GM18498 (cell line): ENCODE data around the gene CAMK1D.
"Not testable (repeated sequence)": the region's sequence is repeated elsewhere in the genome, so short reads cannot be mapped to it uniquely, and the experiment has no call there.

ENCODE experiments used
- ATAC-seq: cut with Tn5 transposase; IDR thresholded peaks from one replicate; pipeline ENCODE4 v1.9.1; 2021; ENCODE audit warnings: mild to moderate bottlenecking, moderate library complexity; ENCODE audit not compliant: unreplicated experiment

Gene CAMK1D

DNA sequence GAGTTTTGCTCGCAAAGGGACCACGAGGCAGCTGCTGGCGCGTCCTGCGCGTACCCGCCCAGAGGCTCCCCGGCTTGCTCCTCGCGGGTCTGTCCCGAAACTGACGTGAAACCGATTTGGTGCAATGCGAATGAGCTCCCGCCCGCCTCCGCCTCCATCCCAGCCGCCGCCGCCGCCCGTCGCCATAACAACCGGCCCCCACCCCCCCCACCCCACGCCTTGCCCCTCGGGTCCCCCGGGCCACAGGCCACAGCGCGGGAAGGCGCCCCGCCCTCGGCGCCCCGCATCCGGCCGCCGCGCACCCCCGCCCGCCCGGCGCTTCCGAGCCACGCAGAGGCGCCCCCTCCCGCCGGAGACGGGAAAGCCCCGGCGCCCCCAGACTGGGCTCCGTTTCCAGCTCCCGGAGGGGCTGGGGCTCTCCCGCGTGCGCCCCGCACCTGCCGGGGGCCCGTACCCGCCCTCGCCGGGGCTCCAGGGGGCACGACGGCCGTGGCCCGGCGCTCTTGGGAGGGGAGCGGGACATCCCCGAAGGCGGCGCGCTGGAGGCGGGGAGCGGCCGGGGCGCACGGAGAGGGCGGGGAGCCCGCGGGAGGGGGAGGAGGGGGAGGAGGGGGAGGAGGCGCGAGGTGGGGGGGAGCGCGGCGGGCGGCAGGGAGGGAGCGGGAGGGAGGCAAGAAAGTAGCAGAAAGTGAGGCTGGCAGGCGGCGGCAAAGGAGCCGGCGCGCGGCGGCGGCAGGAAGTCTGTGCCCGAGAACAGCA is at the start of gene CAMK1D:
Gene CAMK1D, plus strand, starts transcription at position 678 of the 759 bp plus-strand sequence.
- peak; percentile 62 for ATAC-seq

DNA sequence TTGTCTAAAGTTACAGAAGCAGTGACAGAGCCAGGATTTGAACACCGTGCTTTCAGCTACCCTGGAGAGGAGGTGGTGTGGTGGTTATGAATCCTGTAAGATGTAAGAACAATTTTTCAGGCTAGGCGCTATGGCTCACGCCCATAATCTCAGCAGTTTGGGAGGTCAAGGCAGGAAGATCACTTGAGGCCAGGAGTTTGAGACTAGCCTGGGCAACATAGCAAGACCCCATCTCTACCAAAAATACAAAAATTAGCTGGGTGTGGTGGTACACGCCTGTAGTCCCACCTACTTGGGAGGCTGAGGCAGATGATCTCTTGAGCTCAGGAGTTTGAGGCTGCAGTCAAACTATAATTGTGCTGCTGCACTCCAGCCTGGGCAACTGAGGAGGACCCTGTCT is 48.3 kb upstream of the CAMK1D start:
- ATAC-seq = not testable (repeated sequence)

DNA sequence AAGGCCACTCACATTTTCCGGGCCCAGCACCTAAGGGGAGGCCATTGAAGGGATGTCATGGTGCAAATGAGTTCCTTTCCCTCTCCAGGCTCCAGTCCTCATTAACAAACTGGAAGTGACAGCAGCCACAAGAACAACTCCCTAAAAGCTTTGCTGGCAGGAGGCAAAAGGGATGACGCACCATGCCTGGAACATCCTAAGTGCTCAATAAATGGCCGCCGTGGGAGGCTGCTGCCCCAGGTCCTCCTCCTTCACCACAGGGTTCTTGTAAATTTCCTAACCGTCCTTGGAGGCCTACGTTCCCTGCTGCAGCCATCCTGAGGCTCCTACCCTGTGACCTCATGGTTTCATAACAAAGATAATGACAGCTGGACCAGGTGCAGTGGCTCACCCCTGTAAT is 41.3 kb upstream of the CAMK1D start:
- no peak for ATAC-seq

DNA sequence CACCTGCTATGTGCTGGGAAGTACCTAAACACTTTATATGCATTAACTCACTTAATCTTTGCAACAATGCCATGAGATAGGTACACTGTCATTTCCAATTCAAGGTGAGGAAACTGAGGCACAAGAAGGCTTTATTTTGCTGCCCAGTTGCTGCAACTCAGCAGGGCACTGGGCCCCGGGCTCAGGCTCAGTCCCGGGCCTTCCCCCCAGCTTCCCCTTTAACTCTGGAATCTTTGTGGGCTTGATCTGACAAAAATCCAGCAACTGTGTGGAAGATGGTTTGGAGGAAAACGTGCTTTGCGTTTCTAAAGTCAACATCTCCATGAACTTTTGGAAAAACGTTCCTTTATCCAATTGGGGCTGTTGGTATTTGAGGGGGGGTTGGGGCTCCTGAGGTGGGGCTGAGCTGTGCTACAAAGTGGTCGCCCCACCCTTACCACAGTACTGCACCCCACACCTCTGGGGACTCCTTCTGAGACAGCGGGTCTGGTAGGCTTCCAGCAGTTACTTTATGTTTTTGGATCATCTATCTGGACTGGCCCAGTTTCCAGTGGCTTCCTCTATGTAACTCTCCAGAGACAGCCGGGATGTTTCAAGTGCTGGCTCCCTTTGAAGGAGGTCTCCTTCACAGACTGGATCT is 40.5 kb upstream of the CAMK1D start:
- no peak for ATAC-seq

DNA sequence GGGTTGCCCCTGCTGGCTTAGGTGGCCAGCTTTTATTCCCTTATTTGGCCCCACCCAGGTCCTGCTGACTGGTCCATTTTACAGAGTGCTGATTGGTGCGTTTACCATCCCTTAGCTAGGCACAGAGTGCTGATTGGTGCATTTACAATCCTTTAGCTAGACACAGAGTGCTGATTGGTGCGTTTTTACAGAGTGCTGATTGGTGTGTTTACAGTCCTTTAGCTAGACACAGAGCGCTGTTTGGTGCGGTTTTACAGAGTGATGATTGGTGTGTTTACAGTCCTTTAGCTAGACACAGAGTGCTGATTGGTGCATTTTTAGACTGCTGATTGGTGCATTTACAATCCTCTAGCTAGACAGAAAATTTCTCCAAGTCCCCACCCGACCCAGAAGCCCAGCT is 39.6 kb upstream of the CAMK1D start:
- not testable (repeated sequence) for ATAC-seq

DNA sequence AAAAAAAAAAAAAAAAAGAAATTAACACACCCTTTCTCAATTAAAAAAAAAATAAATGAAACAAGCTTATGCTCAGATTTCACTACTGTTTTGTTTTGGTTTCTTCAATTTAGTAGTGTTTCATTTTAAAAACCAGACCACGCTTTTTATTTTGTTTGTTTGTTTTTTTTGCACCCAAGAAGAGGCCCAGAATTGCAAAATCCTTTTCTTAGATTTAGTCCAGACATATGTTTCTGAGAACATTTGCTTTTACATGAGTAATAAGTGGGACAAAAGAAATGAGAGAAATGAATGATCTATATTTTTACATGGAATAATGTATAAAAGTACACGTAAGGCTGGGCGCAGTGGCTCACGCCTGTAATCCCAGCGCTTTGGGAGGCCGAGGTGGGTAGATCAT is 34.5 kb upstream of the CAMK1D start:
- no peak for ATAC-seq

DNA sequence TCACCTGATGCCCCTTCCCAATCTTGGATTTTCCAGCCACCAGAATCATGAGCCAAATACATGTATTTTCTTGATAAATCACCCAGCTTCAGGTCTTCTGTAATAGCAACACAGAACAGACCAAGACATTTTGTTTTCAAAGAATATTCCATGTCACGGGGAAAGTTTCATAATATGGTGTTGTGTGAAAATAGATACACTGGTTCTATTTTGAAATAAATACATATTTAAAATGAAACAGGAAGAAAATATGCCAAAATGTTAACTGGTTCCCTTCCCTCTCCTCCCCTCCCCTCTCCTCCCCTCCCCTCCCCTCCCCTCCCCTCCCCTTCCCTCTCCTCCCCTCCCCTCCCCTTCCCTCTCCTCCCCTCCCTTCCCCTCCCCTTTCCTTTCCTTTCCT is 30.3 kb upstream of the CAMK1D start:
- ATAC-seq = no peak

DNA sequence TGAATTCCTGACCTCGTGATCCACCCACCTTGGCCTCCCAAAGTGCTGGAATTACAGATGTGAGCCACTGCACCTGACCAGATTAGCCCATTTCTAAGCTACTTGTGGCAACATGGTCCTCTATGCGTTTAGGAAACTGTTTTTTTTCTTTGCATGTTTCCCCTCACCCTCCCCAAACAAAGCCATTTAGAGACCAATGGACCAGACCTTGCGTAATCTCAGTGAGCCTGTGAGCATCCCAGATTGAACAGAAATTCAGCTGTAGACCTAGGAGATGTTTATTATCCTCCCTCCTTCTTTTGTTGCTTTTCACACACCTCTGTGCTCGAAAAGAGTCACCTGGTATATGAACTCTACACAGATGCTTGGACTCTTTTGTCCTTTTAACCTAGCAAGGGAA is 28.5 kb upstream of the CAMK1D start:
- ATAC-seq = no peak

DNA sequence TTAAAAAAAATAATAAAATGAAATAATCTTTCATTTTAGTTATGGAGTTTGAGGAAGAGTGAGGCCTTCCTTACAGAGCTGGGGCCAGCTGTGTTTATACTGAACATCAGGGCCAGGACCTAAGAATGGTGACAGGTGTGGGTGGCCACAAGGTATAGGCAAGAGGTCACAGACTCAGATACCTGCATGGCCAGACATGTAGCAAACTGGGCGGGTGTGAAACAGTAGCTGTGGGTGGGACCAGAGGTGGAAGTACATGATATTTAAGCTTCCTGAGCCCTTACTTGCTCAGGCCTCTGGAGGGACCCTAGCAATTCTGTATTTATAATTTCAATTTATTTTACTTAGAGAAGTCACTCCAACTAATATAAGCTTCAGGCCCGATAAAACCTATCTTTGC is 27.7 kb upstream of the CAMK1D start:
- ATAC-seq = no peak

DNA sequence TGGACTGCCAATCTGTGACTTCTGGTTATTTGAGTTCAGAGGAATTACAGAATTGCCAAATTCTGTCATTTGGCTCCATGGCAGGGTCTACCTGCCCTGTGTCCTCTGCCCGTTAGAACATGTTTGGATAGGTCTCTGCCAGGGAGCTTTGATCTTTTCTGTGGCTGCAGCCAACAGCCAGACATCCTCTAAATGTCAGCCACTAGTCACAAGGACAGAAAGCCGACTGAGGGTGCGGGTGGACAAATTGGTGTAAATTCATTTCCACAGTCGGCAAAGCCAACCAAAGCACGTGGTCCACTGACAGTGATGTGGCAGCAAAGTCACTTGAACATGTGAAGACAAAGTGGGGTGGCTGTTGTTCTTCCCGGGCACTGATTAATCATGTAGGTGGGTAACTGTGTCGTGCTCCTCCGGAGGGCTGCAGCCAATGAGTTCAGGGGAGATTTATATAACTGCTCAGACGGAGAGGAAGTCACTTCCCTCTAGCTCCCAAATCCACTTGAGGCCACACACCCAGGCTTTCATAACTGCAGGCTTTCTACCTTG is 26.7 kb upstream of the CAMK1D start:
- no peak for ATAC-seq

DNA sequence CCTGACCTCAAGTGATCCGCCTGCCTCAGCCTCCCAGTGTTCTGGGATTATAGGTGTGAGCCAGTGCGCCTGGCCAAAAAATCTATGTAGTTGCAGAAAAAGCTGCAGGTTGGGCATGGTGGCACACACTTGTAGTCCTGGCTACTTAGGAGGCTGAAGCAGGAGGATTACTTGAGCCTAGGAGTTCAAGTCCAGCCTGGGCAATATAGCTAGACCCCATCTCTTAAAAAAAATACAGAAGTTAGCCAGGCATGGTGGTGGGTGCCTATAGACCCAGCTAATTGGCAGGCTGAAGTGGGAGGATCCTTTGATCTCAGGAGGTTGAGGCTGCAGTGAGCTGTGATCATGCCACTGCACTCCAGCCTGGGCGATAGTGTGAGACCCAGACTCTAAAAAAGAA is 24.8 kb upstream of the CAMK1D start:
- no peak for ATAC-seq

DNA sequence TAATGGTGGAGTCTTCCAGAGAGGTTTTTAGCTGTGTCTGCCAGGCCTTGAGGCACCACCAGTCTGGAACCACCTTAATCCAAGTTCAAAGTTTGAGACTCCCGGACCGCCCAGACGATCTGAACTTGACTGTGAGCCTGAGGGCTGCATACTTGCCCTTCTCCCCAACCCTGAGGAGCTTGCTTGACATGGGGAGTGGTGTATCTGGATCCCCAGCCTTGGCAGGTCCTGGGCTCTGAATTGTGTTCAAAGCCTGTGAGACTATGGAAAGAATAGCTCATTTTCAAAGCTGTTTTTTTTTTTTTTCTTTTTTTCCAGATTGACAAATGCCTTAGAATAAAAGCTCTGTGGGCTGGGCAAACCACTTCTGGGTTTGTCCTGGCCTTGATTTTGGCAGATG is 22.3 kb upstream of the CAMK1D start:
- no peak for ATAC-seq

DNA sequence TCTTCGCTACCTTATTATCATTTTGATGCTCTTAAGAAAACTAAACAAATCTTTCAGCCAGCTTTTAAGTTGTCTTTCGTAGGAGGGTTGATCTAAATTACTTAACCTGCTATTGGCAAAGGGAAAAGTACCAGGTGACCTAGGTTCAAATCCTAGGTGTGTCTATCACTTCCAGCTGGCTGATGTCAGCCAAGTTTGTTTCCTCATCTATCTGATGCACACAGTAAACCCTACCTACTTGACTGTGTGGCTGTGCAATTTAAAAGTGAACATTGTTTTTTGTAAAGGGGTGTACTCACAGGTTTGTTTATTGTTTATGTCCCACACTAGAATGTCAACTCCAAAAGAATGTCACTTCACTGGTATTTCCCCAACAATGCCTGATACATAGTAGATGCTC is 21.9 kb upstream of the CAMK1D start:
- no peak for ATAC-seq

DNA sequence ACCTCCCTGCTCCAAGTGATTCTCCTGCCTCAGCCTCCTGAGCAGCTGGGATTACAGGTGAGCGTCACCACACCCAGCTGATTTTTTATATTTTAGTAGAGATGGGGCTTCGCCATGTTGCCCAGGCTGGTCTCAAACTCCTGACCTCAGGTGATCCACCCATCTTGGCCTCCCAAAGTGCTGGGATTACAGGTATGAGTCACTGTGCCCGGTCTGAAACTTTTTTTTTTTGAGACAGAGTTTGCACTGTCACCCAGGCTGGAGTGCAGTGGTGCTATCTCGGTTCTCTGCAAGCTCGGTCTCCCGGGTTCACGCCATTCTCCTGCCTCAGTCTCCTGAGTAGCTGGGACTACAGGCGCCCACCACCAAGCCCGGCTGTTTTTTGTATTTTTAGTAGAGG is 21.0 kb upstream of the CAMK1D start:
- not testable (repeated sequence) for ATAC-seq

DNA sequence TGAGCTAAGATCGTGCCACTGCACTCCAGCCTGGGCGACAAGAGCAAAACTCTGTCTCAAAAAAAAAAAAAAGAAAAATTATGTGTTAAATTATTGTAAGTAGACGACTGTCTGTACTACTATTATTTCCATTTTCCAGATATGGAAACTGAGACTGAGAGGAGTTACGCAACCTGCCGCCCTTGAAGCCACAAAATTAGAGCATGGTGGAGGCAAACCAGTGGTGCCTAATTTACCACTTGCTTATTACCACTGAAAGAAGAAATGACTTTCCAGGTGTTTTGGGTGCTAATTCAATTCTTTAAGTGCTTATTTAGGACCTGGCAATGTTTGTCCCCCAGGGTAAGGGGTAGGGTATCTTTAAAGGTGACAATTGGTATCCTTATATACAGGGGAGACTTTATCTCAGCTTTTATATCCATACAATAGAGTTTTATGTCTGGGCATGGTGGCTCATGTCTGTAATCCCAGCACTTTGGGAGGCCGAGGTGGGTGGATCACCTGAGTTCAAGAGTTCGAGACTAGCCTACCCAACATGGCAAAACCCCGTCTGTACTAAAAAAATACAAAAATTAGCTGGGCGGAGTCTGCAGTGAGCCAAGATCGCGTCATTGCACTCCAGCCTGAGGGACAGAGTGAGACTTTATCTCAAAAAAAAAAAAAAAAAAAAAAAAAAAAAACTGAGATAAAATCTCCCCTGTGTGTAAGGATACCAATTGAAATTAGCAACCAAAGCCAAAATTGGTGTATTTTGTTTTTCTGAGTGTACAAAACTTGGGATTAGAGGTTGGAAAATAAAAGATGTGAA is 16.6 kb upstream of the CAMK1D start:
- no peak for ATAC-seq

DNA sequence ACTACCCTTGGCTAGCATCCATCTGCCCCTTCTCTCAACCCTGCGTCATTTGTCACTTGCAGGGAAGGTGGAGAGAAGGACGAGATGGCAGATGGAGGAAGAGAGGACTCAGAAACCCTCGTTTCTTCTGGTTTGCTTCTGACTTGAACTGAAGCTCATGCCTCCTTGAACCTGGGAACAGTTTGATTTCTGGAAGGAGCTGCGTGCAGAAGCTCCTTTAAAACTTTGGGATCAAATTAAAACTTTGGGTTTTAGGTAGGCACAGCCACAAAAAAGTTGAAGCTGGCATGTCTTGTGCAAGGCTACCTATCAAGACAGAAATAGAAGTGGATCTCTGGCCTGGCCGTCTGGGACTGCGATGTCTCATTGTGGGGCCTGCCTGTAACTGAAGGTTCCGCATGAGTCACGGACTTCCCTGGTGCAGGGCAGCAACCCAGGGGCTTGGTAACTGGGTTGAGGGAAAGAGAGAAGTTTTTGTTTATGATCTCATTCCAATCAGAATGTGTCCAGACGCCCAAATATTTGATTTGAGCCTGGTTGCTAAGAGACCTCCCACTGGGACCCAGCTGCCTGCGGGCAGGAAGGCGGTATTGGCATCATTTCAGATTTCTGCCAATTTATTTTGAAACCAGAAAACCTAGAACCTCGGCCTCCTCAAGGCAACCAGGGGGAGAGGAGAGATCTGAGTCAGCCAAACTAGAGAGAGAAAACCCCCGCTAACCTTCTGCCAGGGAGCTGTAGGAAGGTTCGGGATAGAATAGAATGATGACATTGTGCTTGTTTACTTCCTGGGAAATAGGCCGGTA is 15.8 kb upstream of the CAMK1D start:
- peak; percentile 78 for ATAC-seq

DNA sequence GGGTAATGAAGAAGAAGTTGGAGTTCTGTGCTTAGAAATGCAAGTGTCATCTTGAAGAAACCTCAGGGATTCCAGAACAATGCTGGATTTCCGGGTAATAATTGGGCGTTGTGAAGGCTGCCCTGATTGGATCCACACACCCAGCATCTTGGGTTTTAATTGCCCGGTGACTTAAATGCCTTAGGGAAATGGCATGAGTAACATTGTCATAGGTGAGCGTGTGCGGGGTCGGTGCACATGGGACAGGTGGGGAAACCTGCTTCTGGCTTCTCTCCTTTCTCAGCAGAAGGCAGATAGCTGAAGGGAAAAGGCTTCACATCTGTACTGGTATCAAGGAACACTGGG is 15.2 kb upstream of the CAMK1D start:
- ATAC-seq = no peak

DNA sequence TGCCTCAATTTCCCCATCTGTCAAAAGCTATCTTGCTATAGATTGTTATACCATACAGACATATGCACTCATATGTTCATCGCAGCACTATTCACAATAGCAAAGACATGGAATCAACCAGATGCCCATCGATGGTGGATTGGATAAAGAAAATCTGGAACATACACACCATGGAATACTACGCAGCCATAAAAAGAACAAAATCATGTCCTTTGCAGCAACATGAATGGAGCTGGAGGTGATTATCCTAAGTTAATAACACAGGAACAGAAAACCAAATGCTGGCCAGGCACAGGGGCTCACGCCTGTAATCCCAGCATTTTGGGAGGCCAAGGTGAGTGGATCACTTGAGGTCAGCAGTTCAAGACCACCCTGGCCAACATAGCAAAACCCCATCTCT is 14.2 kb upstream of the CAMK1D start:
- not testable (repeated sequence) for ATAC-seq

DNA sequence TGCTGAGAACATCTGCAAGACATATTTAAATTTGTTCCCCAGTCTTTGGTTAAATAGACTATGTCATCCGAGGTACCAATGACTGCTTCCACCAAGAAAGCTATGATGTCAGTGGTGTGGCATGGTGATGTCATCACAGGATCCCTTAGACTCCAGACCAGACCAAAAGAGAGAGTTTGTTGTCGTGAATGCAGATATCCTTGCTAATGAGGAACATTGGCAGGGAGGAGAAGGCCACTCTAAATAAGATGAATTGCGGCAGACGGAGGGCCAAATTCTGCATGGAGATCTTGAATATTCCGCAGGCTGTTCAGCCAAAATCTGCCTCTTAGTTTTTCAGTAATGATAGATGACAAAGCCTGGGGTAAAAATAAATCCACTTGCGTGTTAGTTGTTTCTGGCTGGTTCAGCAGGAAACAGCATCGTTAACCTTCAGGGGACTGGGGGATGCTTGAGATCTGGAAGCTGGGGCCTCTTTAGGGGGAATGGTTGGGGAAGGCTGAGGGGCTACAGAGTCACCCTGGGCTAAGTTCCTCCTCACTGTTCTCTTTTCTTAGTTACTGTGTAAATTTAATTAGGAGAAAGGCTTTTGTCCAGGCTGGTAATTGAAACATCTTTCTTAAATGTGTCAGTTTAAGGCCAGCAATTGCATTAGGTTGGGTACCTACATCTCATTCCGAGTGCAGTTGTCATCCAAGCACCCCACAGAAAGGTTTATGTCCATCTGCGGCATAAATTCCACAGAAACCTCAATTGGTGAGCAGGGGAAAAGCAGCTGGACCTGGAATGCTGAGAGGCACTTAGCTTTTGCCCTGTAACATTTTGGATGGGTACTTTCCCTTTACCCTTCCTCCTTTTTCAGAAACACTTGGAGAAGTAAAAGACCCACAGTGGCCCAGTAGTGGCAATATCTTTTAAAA is 11.6 kb upstream of the CAMK1D start:
- ATAC-seq = no peak

DNA sequence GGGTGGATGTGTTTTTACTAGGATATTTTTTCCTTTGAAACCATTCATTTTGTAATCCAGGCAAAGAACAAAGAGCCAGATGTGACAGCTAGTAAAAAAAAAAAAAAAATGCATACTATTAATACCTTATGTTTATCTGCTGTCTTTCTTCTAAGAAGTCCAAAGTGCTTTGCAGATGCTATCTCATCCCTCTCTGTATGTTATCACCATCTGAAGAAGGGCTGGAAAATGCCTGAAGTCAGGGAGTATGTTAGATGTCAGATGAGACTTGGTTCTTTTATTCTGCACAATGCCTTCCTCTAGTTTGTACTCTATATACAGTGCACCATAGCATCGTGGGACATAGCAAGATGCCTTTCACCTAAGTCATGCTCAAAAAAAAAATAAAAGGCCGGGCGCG is 10.4 kb upstream of the CAMK1D start:
- no peak for ATAC-seq
